ENCODE data around the gene SH3RF2.

The SH3RF2 gene

GRCh38 chr5:146048994-146049703, 112.8 kb downstream of the SH3RF2 start:
- peak; percentile 22 for DNase-seq

- peak; percentile 49 for DNase-seq
Measured at GRCh38 chr5:146049704-146050026, 113.3 kb downstream of the SH3RF2 start.

- no peak for DNase-seq
Measured at GRCh38 chr5:146050086-146050485, 113.7 kb downstream of the SH3RF2 start.

- DNase-seq = no peak
Measured at GRCh38 chr5:146051678-146052077, 115.3 kb downstream of the SH3RF2 start.

DNA sequence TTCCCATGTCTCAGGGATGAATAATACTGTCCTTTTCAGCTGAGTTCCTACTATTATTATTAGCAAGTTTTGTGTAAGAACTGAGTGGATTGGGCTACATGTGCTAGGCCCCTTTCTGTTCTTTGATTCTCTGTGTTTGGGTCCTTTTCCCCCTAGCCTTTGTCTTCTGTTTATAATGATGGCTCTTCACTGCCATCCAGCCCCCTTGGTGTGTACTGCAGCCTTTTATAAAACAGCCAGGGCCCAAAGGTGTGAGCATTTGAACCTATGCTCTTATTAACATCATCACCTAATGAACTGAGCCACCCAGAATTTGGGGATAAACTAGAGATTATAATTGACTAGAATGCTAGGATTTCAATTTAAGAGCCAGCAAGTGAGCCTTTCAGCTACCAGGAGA, 116.4 kb downstream of the SH3RF2 start:
- DNase-seq = no peak

DNA sequence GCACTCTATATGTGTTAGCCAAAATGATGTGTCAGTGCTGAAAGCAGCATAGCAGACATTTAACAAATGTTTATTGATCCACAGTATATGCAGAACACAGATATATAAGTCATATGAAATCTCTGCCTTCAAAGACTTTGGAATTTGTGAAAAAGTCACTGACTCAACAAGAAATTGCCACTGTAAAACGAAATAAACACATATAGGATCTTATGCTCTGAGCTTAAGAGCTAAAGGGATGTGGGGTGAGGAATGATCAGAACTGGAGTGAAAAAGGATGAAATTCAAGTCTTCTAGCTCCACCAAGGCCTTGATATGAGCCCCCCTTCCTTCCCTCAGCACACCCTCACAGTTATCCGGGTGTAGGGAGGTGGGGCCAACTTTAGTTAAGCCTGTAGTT, 119.1 kb downstream of the SH3RF2 start:
- DNase-seq = no peak

GRCh38 chr5:146059460-146060220, 123.3 kb downstream of the SH3RF2 start:
- no peak for DNase-seq

- no peak for DNase-seq
Measured at GRCh38 chr5:146060221-146060585, 123.8 kb downstream of the SH3RF2 start.

GRCh38 chr5:146066968-146067367, 130.6 kb downstream of the SH3RF2 start:
- no peak for DNase-seq

- DNase-seq = no peak
Measured at GRCh38 chr5:146068206-146068605, 131.8 kb downstream of the SH3RF2 start.

DNA sequence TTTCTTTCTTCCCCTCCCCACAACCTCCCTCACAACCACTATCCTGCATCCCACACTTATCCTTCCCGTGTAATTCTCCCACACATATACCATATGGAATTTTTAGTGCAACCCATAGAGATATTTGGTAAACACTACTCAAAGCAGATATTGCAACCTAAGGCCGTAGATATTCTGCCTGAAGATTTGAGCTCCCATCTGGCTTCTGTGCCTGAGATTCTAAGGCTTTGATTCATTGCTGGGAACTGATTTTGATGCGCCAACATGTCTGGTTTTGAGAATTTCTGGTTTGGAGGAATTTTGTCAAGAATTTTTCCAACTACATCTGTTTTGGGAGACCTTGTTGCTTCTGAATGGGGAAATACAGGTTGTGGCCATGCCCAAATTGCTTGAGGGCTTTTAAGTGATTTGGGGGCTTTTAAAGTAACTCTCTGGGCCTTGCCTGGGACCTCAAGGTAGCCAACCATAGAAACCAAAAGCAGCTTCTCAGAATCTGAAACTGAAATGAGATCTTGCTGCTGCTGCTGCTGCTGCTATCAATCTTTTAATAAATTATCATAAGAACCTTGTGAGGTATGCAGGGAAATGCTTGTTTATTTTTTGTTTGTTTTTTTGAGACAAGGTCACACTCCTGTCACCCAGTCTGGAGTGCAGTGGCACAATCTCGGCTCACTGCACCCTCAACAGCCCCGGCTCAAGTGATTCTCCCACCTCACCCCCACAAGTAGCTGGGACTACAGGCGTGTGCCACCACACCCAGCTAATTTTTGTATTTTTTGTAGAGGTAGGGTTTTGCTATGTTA, 132.8 kb downstream of the SH3RF2 start:
- DNase-seq = no peak

DNA sequence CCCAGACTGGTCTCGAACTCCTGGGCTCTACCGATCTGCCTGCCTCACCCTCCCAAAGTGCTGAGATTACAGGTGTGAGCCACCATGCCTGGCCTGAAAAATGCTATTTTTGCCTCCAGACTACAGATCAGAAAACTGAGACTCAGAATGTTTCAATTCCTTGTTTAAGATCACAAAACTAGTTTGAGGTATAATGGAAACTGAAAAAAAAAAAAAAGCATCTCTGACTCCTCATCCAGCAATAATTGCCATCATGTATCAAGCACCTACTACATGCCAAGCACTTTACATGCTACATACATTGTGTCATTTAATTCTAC, 133.4 kb downstream of the SH3RF2 start:
- no peak for DNase-seq

DNA sequence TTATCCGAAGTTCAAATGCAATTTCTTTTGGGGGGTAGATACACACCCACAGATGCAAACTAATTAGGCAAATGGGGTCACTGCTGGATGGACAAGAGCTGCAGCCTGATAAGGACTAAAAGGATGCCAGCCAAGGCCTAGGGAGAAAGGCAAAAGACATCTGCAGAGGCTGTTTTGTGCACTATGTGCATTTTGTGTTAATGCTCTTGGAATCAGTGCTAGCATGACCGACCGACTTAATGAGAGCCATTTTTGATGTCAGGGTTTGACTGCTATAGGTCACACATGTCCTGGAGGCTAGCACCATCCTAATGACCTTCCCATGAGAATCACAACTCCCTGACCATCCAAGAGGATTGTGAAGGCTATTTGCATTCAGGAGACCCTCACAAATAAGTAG, 134.4 kb downstream of the SH3RF2 start:
- no peak for DNase-seq

- no peak for DNase-seq
Measured at GRCh38 chr5:146071171-146071570, 134.8 kb downstream of the SH3RF2 start.

- DNase-seq = no peak
Measured at GRCh38 chr5:146072595-146072994, 136.2 kb downstream of the SH3RF2 start.

DNA sequence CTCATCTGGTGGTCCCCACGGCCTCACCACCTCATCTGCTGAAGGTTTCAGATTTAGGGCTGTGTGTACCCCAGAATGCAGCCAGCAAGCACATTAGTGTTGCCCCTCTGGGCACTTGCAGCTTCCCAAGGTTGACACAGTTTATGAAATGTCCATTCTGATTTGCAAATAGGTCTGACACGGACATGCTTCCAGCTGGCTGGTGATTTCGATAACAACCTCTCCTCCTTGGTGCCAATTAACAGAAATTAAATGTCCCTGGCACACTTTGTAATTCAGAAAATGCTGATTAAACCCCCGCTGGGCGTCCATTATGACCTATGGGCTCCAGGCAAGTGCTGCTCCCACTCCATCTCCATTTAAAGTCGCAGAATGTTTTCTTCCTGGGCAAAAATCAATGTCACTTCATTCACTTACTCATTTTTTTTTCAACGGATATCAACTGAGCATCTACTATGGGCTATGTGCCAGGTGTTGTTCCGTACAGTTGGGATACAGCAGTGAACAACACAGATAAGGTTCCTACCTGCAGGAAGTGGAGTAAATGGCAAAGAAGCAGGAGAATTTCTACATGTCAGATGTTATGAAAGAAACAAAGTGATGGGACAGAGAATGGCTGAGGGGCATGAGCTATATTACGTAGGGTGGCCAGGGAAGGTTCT, 137.0 kb downstream of the SH3RF2 start:
- no peak for DNase-seq

- no peak for DNase-seq
Measured at GRCh38 chr5:146076028-146076427, 139.7 kb downstream of the SH3RF2 start.

DNA sequence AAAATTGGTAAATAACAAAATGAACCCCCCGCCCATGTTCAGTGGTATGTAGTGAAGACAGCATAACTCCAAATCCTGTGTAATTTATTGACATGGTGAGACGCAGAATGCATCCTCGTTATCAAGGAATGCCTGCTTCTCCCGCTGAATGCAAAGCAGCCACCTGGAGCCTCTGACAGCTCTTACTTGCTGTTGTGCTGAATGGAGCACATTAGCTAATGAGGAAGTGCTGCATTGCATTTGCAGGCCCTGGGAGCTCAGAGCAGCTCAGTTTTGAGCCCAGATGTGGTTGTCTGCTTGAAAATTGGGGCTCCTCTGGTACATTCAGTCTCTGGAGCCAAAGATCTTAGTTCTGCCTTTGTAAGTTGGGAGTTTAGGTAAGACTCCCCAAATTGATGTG, 140.1 kb downstream of the SH3RF2 start:
- DNase-seq = no peak

- DNase-seq = no peak
Measured at GRCh38 chr5:146078566-146078965, 142.2 kb downstream of the SH3RF2 start.

- no peak for DNase-seq
Measured at GRCh38 chr5:146079695-146080373, 143.5 kb downstream of the SH3RF2 start.

DNA sequence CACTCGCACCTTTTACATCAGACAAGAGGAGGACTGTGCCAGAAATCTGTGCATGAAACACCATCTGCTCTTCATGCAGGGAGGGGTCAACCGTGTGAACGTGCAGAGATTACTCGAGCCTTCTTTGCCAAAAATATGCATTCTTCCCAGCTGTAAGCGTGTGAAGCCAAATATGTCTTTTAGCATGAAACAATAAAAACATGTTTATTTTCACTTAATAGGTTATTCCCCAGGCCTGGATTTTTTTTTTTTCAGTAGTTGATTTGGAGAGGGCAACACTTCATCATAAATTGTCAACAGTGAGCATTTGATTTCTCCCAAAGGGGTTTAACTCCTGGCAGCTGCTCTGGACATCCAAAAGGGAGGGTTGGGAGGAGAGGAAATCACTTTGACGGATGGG, 145.2 kb downstream of the SH3RF2 start:
- peak; percentile 36 for DNase-seq

DNA sequence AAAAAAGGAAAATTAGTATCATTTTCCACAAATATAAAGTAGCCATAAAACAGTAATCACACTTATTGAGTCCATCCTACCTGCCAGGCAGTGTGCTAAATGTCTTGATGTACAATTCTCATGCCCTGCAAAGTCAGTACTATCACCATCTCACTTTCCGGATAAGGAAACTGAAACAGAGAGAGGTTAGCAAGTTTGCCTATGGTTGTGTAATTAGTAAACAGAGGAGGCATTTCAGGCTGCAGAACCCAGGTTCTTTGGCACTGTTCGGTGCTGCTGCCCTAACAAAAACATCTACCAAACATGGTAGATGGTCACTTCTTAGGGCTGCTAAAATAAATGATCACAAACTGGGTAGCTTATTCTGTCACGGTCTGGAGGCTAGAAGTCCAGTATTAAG, 146.4 kb downstream of the SH3RF2 start:
- no peak for DNase-seq
